GM18508 (cell line): ENCODE data around the gene CLTCL1.
"Not testable (repeated sequence)": the region's sequence is repeated elsewhere in the genome, so short reads cannot be mapped to it uniquely, and the experiment has no call there.

ENCODE experiments used
- ATAC-seq: cut with Tn5 transposase; IDR thresholded peaks from one replicate; pipeline ENCODE4 v1.9.1; 2021; ENCODE audit warnings: moderate number of reproducible peaks; ENCODE audit not compliant: insufficient read depth, unreplicated experiment

CLTCL1 gene

DNA sequence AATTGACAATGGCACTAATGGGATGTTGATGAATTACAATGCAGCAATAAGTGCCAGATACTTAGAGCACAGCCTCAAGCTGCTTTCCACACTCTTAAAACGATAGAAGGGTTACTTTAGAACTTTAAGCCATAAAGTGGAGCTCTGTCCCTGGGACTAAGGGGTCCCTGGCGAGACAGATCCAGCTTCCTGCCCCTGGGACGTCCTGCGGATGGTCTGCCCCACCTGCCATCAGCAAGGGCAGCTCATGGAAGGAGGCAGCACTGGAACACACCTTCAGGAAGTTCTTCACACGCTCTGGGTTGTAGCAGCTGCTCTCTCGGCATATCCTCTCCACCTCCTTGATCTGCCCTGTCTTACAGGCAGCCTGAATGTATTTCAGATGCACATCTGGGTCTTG lies 67.9 kb downstream of the CLTCL1 start:
- no peak for ATAC-seq

DNA sequence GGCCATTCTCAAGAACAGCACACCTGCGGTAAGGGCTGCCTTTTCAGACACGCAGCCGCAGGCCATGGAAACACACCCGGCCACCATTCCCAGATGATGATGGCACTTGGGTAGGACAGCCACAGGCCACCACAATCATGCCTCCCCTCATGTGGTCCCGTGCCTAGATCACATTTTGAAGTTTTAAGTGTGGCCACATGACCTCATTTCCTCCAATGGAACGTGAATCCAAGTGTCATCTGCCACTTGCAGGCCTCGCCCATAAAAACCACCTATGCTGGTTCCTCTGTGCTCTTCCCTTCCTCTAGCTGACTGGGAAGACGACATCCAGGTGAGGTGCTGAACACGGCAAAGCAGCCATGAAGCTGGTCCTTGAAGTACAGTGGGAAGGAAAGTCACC lies 68.4 kb downstream of the CLTCL1 start:
- ATAC-seq = no peak

DNA sequence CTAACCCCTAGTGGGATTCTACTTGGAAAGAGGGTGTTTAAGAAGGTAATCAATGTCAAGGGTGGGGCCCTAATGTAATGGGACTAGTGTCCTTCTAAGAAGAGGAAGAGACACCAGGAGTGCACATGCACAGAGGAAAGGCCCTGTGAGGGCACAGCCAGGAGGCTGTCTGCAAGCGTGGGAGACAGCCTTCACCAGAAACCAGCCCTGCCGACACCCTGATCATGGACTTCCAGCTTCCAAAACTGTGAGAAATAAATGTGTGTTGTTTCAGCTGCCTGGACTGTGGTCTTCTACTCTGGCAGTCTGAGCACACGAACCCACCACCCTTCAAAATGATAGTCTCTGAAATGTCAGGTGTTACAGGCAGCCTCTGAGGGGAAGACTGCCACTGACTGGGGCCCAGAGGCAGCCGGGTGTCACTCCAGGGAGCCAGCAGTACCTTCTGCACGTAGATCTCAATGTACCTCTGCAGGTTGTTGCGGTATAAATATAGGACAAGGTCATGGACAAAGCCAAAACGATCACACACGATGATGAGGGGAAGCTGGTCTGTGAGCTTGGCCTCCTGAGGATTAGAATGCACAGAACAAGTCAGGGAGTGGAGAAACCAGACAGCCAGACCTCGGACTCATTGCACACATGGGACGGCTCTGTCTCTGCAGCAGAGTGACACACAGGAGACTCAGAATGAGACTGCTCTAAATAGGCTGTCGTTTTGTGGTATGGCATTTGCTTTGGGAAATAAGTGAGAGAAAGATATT lies 69.1 kb downstream of the CLTCL1 start:
- ATAC-seq = no peak

DNA sequence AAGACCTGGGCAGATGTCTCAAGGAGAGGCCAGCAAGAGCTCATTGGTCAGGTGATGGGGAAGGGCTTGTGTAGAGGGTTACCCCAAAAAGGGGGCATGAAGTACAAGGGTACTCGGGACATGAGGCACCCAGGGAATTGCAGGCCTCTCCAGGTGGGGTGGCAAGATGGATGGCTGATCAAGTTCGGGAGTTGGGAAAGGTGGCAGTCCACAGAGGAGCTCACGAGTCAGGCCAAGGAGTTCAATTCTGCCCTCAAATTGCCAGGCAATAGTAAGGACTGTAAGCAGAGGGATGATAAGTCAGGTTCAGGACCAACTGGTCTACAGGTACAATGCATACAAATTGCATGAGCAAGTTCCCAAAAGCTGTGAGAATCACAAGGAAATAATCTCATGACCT lies 70.7 kb downstream of the CLTCL1 start:
- no peak for ATAC-seq

DNA sequence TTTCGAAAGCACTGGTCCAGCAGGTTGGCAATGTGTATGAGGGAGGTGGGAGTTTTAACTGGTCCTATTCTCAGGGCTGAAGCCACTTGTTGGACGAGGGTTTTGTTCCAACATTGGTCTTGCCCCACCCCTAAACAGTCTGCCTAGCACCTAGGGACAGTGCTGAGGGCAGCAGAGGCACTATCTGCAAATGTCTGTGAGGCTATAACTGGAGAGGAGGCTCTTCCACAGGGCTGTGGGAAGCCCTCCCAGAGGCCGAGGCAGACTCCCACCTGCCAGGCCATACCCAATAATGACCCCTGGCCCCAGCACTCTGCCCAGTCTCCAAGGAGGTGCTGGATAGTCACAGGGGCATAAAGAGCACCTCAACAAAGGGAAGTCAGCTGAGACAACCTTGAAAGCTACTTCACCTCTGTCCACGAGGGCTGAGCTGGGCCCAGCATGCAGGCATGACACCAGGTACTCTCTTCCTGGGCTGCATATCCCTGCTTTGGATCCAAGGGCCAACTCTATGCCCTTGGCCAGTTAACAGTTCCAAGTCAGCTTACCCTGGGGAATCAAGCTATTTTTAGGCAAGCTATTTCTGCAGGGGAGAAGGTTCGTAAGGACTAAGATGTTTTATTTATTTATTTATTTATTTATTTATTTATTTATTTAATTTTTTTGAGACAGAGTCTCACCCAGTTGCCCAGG lies 72.8 kb downstream of the CLTCL1 start:
- ATAC-seq = no peak

DNA sequence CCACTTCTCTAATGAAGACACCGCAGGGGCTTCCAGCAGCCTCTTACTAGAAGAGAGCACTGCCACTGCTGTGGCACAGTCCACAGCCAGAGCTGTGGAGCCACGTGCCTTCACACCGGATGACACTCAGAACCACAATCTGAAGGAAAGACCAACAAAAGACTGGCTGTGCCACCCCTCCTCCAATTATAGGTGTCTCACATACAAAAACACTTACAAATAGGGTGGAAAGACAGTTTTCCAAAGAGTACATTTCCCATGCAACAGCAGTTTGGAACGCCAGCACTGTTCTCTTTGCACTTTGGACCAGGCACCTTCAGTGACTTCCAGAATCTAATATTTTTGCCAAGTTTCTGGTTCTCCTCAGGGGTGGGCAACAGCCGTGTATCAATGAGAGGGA lies 74.9 kb downstream of the CLTCL1 start:
- ATAC-seq = no peak

DNA sequence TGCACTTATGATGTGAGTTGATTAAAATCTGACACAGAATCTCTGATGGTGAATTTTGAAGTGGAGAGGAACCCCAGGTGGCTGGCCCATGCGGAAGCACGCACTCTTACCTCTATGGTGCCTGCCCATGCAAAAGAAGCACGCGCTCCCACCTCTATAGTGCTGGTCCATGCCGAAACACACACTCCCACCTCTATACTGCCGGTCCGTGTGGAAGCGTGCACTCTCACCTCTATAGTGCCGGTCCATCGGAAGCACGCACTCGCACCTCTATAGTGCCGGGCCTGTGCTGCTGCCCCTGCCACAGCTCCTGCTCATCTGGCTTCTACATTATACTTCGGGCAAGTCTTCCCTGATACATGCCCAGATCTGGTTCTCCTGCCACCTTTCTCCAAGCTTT lies 76.2 kb downstream of the CLTCL1 start:
- ATAC-seq = no peak

DNA sequence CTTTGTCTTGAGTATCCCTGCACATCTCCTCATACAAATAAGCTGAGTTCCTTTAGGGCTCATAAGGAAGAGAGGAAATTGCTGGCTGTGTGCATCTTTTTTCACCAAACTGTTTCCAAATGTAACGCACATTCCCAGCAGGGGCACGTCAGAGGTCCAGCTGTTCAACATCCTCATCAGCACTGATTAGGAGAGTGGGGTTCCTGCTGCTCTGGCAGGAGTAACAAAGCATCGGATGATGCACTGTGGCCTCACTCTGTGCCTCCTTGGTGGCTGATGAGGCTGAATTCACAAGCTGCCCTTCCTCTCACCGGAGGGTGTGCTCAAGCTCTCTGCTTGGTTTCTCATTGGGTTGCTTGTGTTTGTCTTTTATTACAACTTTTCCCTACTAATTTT lies 77.4 kb downstream of the CLTCL1 start:
- no peak for ATAC-seq

DNA sequence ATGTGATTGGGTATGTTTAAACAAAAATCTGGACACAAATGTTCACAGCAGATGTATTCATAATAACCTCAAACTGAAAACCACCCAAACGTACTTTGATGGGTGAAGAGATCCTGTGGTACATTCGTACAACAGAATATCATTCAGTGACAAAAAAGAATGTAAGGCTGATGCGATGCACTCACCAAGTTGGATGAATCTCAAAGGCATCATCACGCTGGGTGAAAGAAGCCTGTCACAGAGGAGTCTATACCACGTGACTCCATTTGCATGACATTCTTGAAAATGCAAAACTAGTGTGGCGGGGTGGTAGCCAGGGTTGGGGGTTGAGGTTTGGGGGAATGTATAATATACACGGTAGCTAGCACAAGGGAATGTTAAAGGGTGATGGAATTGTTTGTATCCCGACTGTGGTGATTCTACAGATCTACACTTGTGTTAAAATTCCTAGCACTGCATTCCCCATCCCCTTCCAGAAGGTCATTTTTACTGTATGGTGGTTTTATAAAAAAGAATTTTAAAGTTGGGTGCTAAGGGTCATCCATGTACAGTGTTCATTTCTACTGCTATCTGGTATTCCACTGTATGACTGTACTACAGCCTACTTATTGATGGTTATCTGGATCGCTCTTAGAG lies 78.0 kb downstream of the CLTCL1 start:
- ATAC-seq = no peak

DNA sequence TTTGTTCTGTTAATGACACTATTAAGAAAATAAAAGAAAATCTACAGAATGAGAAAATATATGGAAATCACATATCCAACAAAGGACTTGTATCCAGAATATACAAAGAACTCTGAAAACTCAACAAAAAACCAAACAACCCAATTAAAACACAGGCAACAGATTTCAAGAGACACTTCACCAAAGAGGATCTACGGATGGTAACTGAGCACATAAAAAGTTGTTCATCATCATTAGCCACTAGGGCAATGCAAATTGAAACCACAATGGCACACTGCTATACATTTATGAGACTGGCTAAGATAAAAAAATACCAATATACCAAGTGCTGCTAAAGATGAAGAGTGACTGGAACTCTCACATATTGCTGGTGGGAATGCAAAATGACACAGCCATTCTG lies 78.5 kb downstream of the CLTCL1 start:
- no peak for ATAC-seq

DNA sequence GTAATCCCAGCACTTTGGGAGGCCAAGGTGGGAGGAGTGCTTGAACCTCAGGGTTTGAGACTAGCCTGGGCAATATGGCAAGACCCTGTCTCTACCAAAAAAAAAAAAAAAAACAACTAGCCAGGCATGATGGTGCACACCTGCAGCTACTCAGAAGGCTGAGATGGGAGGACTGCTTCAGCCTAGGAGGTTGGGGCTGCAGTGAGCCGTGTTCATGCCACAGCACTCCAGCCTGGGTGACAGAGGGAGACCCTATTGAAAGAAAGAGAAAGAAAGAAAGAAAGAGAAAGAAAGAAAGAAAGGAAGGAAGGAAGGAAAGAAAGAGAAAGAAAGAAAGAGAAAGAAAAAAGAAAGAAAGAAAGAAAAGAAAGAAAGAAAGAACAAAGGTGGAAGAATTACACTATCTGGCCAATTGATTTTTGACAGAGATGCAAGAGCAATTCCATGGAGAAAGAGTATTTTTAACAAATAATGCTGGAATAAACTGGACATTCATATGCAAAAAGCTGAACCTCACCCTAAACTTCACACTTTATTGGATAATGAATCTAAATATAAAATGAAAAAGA lies 79.1 kb downstream of the CLTCL1 start:
- ATAC-seq = no peak

DNA sequence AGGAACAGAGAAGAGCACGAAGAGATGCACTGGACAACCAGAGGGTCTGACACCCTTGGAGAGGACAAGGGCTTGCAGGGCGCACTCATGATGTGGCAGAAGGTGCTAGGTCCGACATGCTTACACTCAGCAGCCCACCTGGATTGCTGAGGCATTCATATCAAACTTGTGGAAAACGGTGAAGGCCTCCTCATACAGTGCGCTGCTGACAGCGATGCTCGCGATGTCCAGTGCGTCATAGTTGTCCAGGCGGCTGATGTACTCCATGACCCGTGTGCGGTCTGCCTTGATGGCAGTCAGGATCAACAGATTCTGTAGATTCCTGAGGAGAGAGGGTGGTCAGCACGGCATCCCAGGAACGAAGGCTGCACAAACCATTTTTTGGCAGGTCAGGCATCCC lies 81.3 kb downstream of the CLTCL1 start:
- ATAC-seq = no peak

DNA sequence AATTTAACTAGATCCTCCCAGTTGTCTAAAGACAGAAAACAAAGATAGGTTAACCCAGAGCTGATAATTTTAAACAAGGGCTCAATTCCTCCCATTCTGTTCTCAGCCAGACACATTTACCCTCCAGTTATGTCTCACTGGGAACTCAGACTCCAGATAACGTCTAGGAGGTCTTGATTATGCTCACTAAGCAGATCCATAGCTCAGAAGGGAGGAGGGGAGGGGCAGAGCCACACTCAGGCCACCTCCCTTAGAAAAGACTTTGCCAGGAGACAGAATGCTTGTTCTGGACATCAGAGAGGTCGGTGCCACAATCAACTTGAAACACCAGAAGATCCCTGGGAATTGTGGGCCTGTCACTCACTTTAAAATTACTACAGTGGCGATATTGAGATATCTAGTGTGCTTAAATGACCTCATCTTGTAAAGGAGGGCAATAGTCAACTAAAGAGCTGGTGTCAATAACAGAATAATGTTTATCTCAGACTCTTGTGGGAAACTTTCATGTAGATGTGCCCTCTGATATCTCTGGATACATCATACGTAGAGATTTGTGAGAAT lies 83.2 kb downstream of the CLTCL1 start:
- ATAC-seq = no peak

DNA sequence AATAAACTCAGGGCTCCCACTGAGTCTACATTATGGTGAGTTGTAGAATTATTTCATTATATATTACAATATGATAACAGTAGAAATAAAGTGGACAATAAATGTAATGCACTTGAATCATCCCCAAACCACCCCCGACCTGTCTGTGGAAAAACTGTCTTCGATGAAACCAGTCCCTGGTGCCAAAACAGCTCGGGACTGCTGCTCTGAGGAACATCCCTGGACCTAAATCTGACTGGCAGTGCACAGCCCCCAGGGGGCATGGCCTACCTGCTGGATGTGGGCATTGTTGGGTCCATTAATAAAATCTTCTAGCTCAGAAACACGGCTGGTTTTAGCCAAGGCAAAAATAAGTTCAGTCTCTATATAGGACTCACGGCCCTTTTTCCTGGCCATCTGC lies 83.6 kb downstream of the CLTCL1 start:
- no peak for ATAC-seq

DNA sequence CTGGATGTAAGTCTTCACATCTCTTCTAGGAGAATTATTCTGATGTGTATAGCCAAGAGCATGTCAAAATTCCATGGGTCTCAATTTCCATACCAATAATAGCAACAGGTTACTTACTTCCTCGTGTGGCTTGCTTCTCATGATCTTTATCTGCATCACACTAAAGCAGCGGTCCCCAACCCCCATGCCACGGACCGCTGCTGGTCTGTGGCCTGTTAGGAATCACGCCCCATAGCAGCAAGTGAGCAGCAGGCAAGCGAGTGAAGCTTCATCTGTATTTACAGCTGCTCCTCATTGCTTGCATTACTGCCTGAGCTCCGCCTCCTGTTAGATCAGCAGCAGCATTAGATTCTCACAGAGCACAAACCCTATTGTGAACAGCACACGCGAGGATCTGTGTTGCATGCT lies 84.1 kb downstream of the CLTCL1 start:
- no peak for ATAC-seq

DNA sequence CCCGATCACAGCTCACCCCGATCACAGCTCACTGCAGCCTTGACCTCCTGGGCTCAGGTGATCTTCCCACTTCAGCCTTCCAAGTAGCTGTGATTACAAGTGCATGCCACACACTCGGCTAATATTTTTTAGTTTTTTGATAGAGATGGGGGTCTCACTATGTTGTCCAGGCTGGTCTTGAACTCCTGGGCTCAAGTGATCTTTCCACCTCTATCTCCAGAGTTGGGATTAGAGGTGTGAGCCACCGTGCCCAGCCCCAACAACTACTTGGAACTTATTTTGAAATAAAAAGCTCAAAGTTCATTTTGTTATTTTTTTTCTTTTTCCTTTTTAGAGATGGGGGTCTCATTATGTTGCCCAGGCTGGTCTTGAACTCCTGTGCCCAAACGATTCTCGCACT lies 85.2 kb downstream of the CLTCL1 start:
- no peak for ATAC-seq

DNA sequence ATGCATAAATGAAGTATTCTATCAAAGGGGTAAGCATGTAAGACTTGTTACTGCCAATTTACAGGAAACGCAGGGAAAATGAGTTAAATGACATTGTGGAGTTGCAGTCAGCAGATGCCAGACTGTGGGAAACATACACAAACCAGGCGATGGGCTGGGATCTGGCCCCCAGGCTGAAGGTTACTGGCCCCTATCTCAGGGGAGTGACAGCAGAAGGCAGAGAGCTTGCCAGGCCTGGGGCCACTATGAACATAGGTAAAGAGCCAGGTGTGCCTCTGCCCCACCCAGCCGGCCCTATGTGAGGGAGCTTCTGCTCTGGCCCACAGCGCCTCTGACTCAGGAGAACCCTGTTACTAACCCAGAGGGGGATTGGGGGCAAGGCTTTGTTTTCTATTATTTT lies 86.9 kb downstream of the CLTCL1 start:
- ATAC-seq = no peak

DNA sequence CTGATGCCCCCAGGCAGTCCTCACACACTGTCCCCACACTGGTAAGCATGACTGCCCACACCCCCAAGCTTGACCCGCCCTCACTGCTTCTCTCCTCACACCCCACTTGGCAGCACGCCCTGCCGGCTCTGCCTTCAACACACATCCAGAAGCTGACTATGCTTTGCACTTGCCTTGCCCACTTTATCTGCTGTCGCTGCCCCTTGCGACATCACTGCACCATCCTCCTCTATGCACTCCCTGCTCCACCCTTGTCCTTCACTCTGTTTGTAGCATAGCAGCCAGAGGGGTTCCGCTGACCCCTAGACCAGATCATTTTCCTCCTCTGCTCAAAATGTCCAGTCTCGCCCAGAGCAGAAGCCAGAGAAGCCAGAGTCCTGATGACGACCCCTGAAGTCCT lies 87.7 kb downstream of the CLTCL1 start:
- no peak for ATAC-seq

DNA sequence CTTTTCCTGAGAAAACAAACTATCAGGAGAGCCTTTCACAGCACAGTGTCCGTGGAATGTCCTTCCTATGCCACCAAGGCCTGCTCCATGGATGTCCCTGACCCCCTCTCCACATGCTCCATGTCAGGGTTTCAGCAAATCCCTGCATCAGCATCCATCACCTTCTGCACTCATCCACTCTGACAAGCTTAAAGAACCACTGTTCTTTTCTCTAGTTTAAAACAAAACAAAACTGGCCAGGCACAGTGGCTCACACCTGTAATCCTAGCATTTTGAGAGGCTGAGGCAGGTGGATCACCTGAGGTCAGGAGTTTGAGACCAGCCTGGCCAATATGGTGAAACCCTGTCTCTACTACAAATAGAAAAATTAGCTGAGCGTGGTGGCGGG lies 88.7 kb downstream of the CLTCL1 start:
- not testable (repeated sequence) for ATAC-seq

DNA sequence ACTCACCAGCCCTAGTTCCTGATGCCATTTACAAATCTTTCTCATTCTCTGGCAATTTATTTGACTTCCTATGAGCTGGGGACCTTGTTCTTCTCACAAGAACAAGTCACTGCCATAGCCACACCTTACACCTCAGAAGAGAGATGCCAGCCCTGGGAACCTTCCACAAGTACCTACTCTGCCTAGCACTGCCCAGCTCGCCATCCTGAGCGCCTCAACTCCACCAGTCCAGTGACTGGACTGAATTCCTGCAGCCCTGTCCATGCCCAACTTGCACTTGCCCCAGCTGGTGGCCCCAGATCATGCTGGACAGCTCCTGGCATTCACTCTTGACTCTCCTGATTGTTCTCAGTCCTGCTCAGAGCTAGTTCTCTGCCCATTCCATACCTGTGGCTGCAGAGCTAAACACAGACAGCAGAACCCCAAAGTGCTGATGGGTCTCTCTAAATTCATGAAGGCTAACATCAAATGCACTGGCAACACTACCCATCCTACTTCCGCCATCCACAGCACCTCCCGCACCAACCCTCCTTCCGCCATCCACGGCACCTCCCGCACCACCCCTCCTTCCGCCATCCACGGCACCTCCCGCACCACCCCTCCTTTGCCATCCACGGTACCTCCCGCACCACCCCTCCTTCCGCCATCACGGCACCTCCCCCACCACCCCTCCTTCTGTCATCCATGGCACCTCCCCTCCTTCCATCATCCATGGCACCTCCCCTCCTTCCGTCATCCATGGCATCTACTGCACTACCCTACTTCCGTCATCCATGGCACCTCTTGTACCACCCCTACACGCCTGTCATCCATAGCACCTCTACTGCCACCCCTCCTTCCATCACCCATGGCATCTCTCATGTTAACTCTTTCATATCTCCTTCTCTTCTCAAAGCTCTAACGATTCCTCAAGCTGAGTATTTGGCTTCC lies 89.4 kb downstream of the CLTCL1 start:
- no peak for ATAC-seq
